Caco-2 (cell line): ENCODE results near the gene TMEM132E. TPM values are rescaled to one million over a fixed set of nuclear protein-coding genes. Genes with fewer than 3 reads are reported as not detected.

Source experiments
- BruUV-seq: library from RNA; stranded (reverse); fragments of 400-500 nt; replicated peaks from 2 replicates; lab custom pipeline; 2021; lab: Mats Ljungman, UMichigan
- CTCF ChIA-PET: fragments of 300-600 bp; sonication (Branson Sonifier 250); formaldehyde crosslinking; loops from one replicate; lab custom pipeline; 2022; ENCODE audit warnings: antibody characterized with exemption; lab: Charles Lee
- POLR2A ChIA-PET: fragments of 300-600 bp; sonication (Branson Sonifier 250); formaldehyde crosslinking; loops from one replicate; lab custom pipeline; 2022; ENCODE audit warnings: antibody characterized with exemption; lab: Charles Lee
- DNase-seq, 2 experiments: peaks; one replicate each; pipeline versions ENCODE4 v3.0.0 to v3.0.0-alpha.2; 2020 to 2022
- H3K27me3 ChIP-seq: replicated peaks from 2 replicates; pipeline ENCODE4 v1.6.0; 2011; ENCODE audit warnings: low read length; ENCODE audit not compliant: control insufficient read depth, insufficient read depth
- H3K36me3 ChIP-seq: 2 replicates; pipeline ENCODE4 v1.5.1; 2011; ENCODE audit warnings: low read length; ENCODE audit not compliant: control insufficient read depth, insufficient read depth
- H3K4me1 ChIP-seq: fragments of 250-450 bp; sonication (Bioruptor Pico); 2 replicates; pipeline ENCODE4 v1.5.1; 2020; ENCODE audit warnings: mild to moderate bottlenecking
- H3K4me3 ChIP-seq: 2 replicates; pipeline ENCODE4 v1.5.1; 2011; ENCODE audit warnings: low read depth, mild to moderate bottlenecking, control low read depth, low read length
- H3K9me3 ChIP-seq: fragments of 250-450 bp; sonication (Bioruptor Pico); 2 replicates; pipeline ENCODE4 v1.5.1; 2020; ENCODE audit warnings: mild to moderate bottlenecking, moderate library complexity
- H3K27ac Mint-ChIP-seq: one replicate; pipeline ENCODE4 v1.8.0; 2022; ENCODE audit warnings: mixed read lengths; ENCODE audit not compliant: unreplicated experiment
- H3K27me3 Mint-ChIP-seq: one replicate; pipeline ENCODE4 v1.8.0; 2022; ENCODE audit warnings: mixed read lengths; ENCODE audit not compliant: insufficient read depth, unreplicated experiment
- H3K36me3 Mint-ChIP-seq: one replicate; pipeline ENCODE4 v1.8.0; 2022; ENCODE audit warnings: mild to moderate bottlenecking, mixed read lengths; ENCODE audit not compliant: insufficient read depth, unreplicated experiment
- H3K4me1 Mint-ChIP-seq: one replicate; pipeline ENCODE4 v1.8.0; 2022; ENCODE audit warnings: low read depth, mixed read lengths; ENCODE audit not compliant: unreplicated experiment
- H3K4me3 Mint-ChIP-seq: one replicate; pipeline ENCODE4 v1.8.0; 2022; ENCODE audit warnings: mild to moderate bottlenecking, moderate library complexity, mixed read lengths; ENCODE audit not compliant: unreplicated experiment
- H3K9me3 Mint-ChIP-seq: one replicate; pipeline ENCODE4 v1.8.0; 2022; ENCODE audit warnings: mixed read lengths; ENCODE audit not compliant: unreplicated experiment
- intact Hi-C: fragments of 100-400 bp; cut with micrococcal nuclease; formaldehyde crosslinking; loops from one replicate; pipeline ENCODE4 v1.10.0; 2022; ENCODE audit not compliant: unreplicated experiment
- total RNA-seq: library from RNA; stranded (reverse); gene quantifications from 2 replicates; pipeline ENCODE4 v1.2.3, GENCODE V29; 2022
- TF ChIP-seq, protein P1 (sequence below), 2 experiments: fragments of 200-600 bp in 1 of 2; IDR thresholded peaks; 1 replicate in 1 of 2; 2 replicates in 1 of 2; pipeline versions ENCODE4 v1.5.1 to v1.8.0; 2011 to 2022; ENCODE audit warnings: antibody characterized with exemption in 1 of 2, control low read depth in 1 of 2, inconsistent platforms in 1 of 2, low read depth in 1 of 2, low read length in 1 of 2, mild to moderate bottlenecking in 1 of 2, moderate library complexity in 1 of 2; ENCODE audit not compliant: insufficient read depth in 1 of 2, severe bottlenecking in 1 of 2, unreplicated experiment in 1 of 2

TMEM132E gene
- total RNA-seq, 1 experiment from 2014 or later = 0.07 TPM

DNA sequence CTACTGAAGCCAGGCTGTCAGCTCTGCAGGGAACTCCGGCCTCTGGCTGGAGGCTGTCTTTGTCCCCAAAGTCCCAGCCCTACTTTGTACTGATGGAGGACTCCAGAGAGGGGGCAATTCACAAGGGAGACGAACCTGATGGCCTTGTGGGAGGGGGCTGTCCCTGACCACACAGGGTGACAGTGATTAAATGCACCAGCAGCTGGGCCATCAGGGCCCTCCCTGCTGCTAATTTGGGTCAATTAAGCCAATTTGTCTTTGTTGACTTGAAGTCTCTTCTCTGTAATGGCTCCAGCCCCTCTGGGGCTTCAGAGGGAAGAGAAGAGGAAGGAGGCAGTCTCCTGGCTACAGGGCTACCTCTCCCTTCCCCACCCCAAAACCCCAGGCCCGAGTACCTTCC is 22.0 kb downstream of the TMEM132E start:
- H3K27ac Mint-ChIP-seq = no peak overlapping the region
- Histone ChIP-seq H3K36me3 (no peaks in the 10 kb centered on the region), H3K4me3 (no peak overlapping the region), H3K4me1 (0 out of 2 replicates have a peak, but pooled peaks cover 4% of the 10 kb centered on the region), H3K27me3 (no peaks in the 10 kb centered on the region), H3K9me3 (no peaks in the 10 kb centered on the region)
- peaks cover 4% of the 10 kb centered on the region for H3K27me3 Mint-ChIP-seq
- POLR2A ChIA-PET = no interaction called here
- intact Hi-C loops = no loop called here
- DNase-seq = no peak
- TF ChIP-seq, protein P1, sequence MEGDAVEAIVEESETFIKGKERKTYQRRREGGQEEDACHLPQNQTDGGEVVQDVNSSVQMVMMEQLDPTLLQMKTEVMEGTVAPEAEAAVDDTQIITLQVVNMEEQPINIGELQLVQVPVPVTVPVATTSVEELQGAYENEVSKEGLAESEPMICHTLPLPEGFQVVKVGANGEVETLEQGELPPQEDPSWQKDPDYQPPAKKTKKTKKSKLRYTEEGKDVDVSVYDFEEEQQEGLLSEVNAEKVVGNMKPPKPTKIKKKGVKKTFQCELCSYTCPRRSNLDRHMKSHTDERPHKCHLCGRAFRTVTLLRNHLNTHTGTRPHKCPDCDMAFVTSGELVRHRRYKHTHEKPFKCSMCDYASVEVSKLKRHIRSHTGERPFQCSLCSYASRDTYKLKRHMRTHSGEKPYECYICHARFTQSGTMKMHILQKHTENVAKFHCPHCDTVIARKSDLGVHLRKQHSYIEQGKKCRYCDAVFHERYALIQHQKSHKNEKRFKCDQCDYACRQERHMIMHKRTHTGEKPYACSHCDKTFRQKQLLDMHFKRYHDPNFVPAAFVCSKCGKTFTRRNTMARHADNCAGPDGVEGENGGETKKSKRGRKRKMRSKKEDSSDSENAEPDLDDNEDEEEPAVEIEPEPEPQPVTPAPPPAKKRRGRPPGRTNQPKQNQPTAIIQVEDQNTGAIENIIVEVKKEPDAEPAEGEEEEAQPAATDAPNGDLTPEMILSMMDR (IDR thresholded peaks at IDR 0.05; ENCODE audit: insufficient read depth in 1 of 2, low read depth in 1 of 2, low read length in 1 of 2, severe bottlenecking in 1 of 2, unreplicated experiment in 1 of 2) = no peak
- H3K4me3 Mint-ChIP-seq = no peak overlapping the region
- no peaks in the 10 kb centered on the region for H3K9me3 Mint-ChIP-seq
- CTCF ChIA-PET = no interaction called here
- no peaks in the 10 kb centered on the region for H3K36me3 Mint-ChIP-seq
- BruUV-seq = no TSS peak
- H3K4me1 Mint-ChIP-seq = no peaks in the 10 kb centered on the region

DNA sequence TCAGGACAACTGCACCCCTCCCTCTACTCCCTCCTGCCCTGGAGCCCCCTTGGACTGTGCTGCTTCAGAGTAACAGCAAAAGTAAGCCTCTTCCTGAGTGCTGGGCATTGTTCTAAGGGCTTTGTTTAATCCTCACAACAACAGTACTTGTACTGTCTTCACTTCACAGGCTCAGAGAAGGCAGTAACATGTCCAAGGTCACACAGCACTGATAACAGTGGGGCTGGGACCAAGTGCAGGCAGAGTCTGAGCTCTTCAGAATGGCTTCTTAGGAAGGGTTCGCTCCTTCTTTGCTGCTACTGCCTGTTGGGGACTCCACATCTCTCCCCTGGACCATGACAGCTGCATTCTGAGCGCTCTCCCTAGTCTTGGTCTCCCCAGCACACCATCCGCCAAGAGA is 24.6 kb downstream of the TMEM132E start:
- Histone ChIP-seq H3K9me3 (no peaks in the 10 kb centered on the region), H3K36me3 (no peaks in the 10 kb centered on the region), H3K27me3 (no peaks in the 10 kb centered on the region), H3K4me3 (no peak overlapping the region), H3K4me1 (no peaks in the 10 kb centered on the region)
- Mint-ChIP-seq H3K9me3 (no peaks in the 10 kb centered on the region), H3K27me3 (peaks cover 9% of the 10 kb centered on the region), H3K4me3 (no peak overlapping the region), H3K4me1 (no peaks in the 10 kb centered on the region), H3K36me3 (no peaks in the 10 kb centered on the region), H3K27ac (no peak overlapping the region)
- BruUV-seq = no TSS peak
- ChIA-PET POLR2A (no interaction called here), CTCF (no interaction called here)
- TF ChIP-seq, protein P1 (IDR thresholded peaks at IDR 0.05; ENCODE audit: insufficient read depth in 1 of 2, low read depth in 1 of 2, low read length in 1 of 2, severe bottlenecking in 1 of 2, unreplicated experiment in 1 of 2) = no peak
- intact Hi-C loops = no loop called here
- DNase-seq = no peak

DNA sequence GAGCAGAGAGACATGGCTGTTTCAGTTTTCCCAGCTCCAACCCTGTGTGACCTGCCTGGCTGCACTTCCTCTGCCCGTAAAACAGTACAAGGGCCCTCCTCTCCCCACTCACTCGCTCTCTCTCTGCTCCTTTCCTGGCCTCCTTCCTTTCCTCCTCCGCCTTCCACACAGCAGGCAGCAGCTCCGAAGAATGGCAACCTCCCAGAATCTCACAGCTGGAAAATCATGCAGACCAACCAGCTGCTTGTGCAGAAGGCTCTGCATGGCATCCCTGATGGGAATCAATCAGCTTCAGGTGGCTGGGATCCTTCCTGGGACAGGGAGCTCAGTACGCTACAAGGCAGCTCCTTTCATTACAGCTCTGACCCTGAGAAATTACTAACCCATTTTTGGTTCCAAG is 27.4 kb downstream of the TMEM132E start:
- Mint-ChIP-seq H3K4me1 (no peaks in the 10 kb centered on the region), H3K27me3 (peaks cover 17% of the 10 kb centered on the region), H3K4me3 (no peak overlapping the region), H3K9me3 (no peaks in the 10 kb centered on the region), H3K27ac (peak overlapping the region; percentile 43), H3K36me3 (no peaks in the 10 kb centered on the region)
- no peak for DNase-seq
- Histone ChIP-seq H3K4me1 (no peaks in the 10 kb centered on the region), H3K36me3 (no peaks in the 10 kb centered on the region), H3K4me3 (no peak overlapping the region), H3K9me3 (no peaks in the 10 kb centered on the region), H3K27me3 (no peaks in the 10 kb centered on the region)
- BruUV-seq = no TSS peak
- intact Hi-C loops = no loop called here
- TF ChIP-seq, protein P1 (IDR thresholded peaks at IDR 0.05; ENCODE audit: insufficient read depth in 1 of 2, low read depth in 1 of 2, low read length in 1 of 2, severe bottlenecking in 1 of 2, unreplicated experiment in 1 of 2) = no peak
- CTCF ChIA-PET = no interaction called here
- POLR2A ChIA-PET = no interaction called here
